NCI-H2107 treated with DMSO at 0.1 percent for 48 hours (cell line): ENCODE results near the gene PLEKHM3.

ENCODE experiments used
- DNase-seq: peaks from one replicate; lab custom pipeline; 2025; ENCODE audit not compliant: unreplicated experiment; lab: John Stamatoyannopoulos, UW

Gene PLEKHM3

GRCh38 chr2:207895274-207895860, 130.0 kb downstream of the PLEKHM3 start:
- no peak for DNase-seq

GRCh38 chr2:207892716-207893402, 132.5 kb downstream of the PLEKHM3 start:
- DNase-seq: no peak

- DNase-seq: no peak
These were observed 134.1 kb downstream of the PLEKHM3 start for GRCh38 chr2:207891086-207891844.

GRCh38 chr2:207887500-207887899, 137.8 kb downstream of the PLEKHM3 start:
- no peak for DNase-seq

GRCh38 chr2:207885010-207885409, 140.3 kb downstream of the PLEKHM3 start:
- no peak for DNase-seq

- DNase-seq: no peak
These were observed 141.2 kb downstream of the PLEKHM3 start for GRCh38 chr2:207884127-207884526.

GRCh38 chr2:207883002-207883780, 142.1 kb downstream of the PLEKHM3 start:
- DNase-seq: no peak

- DNase-seq: no peak
These were observed 143.4 kb downstream of the PLEKHM3 start for GRCh38 chr2:207881902-207882301.

- DNase-seq: no peak
These were observed 145.8 kb downstream of the PLEKHM3 start for GRCh38 chr2:207879536-207879935.

- DNase-seq: no peak
These were observed 148.3 kb downstream of the PLEKHM3 start for GRCh38 chr2:207876842-207877535.

- no peak for DNase-seq
These were observed 149.7 kb downstream of the PLEKHM3 start for GRCh38 chr2:207875473-207876212.

GRCh38 chr2:207873794-207874193, 151.5 kb downstream of the PLEKHM3 start:
- no peak for DNase-seq

GRCh38 chr2:207871911-207872310, 153.4 kb downstream of the PLEKHM3 start:
- DNase-seq: no peak

- DNase-seq: no peak
These were observed 153.8 kb downstream of the PLEKHM3 start for GRCh38 chr2:207871506-207871905.

GRCh38 chr2:207870814-207871213, 154.5 kb downstream of the PLEKHM3 start:
- DNase-seq: no peak

- no peak for DNase-seq
These were observed 155.2 kb downstream of the PLEKHM3 start for GRCh38 chr2:207869784-207870778.

- DNase-seq: no peak
These were observed 156.3 kb downstream of the PLEKHM3 start for GRCh38 chr2:207868855-207869596.

GRCh38 chr2:207867905-207868304, 157.4 kb downstream of the PLEKHM3 start:
- DNase-seq: no peak
